Measurements from ENCODE around the gene ZSCAN10. TPM values are rescaled to one million over a fixed set of nuclear protein-coding genes. Genes with fewer than 3 reads are reported as not detected.
"Not testable (repeated sequence)": the region's sequence is repeated elsewhere in the genome, so short reads cannot be mapped to it uniquely, and the experiment has no call there.

The ZSCAN10 gene
- total and polyA plus RNA-seq, 7 donors = not detected

DNA sequence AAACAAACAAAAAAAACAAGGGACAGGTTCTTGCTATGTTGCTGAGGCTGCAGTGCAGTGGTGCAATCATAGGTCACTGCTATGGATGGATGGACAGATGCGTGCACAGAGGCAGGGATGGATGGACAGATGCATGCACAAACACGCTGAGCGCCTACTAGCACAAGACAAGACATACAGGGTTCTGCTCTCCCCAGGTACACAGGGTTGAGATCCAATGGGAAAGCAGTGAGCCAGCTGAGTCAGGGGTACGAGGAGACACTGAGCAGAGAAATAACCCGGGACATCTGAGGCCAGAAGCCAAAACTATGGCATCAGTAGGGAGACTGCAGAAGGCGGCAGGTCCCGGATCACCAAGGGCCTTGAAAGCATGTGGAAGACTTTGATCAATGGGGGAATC is 27.4 kb downstream of the ZSCAN10 start:
- WGBS, 2 donors = 86 to 88% methylated on average over 7 of the region's 7 CpGs
- TF ChIP-seq, protein P1, sequence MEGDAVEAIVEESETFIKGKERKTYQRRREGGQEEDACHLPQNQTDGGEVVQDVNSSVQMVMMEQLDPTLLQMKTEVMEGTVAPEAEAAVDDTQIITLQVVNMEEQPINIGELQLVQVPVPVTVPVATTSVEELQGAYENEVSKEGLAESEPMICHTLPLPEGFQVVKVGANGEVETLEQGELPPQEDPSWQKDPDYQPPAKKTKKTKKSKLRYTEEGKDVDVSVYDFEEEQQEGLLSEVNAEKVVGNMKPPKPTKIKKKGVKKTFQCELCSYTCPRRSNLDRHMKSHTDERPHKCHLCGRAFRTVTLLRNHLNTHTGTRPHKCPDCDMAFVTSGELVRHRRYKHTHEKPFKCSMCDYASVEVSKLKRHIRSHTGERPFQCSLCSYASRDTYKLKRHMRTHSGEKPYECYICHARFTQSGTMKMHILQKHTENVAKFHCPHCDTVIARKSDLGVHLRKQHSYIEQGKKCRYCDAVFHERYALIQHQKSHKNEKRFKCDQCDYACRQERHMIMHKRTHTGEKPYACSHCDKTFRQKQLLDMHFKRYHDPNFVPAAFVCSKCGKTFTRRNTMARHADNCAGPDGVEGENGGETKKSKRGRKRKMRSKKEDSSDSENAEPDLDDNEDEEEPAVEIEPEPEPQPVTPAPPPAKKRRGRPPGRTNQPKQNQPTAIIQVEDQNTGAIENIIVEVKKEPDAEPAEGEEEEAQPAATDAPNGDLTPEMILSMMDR (IDR thresholded peaks at IDR 0.05) = no peak
- TF ChIP-seq POLR2AphosphoS5 (IDR thresholded peaks at IDR 0.05) (no peak), EP300 (IDR thresholded peaks at IDR 0.05) (no peak), POLR2A (IDR thresholded peaks at IDR 0.05) (no peak)
- intact Hi-C loops (cut with DNase I) = no loop called here

DNA sequence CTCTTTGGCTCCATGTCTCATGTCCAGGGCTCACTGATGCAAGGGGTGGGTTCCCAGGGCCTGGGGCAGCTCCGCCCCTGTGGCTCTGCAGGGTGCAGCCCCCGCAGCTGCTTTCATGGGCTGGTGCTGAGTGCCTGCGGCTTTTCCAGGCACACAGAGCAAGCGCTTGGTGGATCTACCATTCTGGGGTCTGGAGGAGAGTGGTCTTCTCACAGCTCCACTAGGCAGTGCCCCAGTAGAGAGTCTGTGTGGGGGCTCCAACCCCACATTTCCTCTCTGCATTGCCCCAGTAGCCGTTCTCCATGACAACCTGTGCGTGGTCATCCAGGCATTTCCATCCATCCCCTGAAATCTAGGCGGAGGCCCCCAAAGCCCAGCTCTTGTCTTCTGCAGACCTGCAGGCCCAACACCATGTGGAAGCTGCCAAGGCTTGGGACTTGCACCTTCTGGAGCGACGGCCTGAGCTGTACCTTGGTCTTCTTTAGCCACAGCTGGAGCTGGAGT is 28.4 kb downstream of the ZSCAN10 start:
- DNase-seq = no peak
- WGBS, 2 donors = 90 to 92% methylated on average over 9 of the region's 9 CpGs
- H3K4me1 ChIP-seq = peaks cover 0 to 8% (median 5%) of the 10 kb centered on the region in 4 donors
- H3K9me3 ChIP-seq = no peaks in the 10 kb centered on the region
- intact Hi-C loops (cut with DNase I) = no loop called here
- no peaks in the 10 kb centered on the region for H3K27me3 ChIP-seq
- no peak overlapping the region for H3K27ac ChIP-seq
- H3K36me3 ChIP-seq = no peaks in the 10 kb centered on the region
- TF ChIP-seq EP300 (IDR thresholded peaks at IDR 0.05) = no peak
- TF ChIP-seq, protein P1 (IDR thresholded peaks at IDR 0.05) = no peak
- no peak for TF ChIP-seq POLR2A (IDR thresholded peaks at IDR 0.05)
- TF ChIP-seq POLR2AphosphoS5 (IDR thresholded peaks at IDR 0.05) = no peak
- no peak overlapping the region for H3K4me3 ChIP-seq

More for the DNA sequence above, 27.4 kb downstream of the ZSCAN10 start:
- Histone ChIP-seq H3K36me3 (no peaks in the 10 kb centered on the region), H3K4me1 (no peaks in the 10 kb centered on the region), H3K27ac (no peak overlapping the region), H3K27me3 (no peaks in the 10 kb centered on the region), H3K4me3 (no peak overlapping the region), H3K9me3 (no peaks in the 10 kb centered on the region)
- DNase-seq = no peak

DNA sequence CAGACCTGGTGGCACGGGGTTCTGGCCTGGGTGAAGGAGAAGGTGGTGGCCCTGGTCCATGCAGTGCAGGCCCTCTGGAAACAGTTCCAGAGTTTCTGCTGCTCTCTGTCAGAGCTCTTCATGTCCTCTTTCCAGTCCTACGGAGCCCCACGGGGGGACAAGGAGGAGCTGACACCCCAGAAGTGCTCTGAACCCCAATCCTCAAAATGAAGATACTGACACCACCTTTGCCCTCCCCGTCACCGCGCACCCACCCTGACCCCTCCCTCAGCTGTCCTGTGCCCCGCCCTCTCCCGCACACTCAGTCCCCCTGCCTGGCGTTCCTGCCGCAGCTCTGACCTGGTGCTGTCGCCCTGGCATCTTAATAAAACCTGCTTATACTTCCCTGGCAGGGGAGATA is 29.9 kb downstream of the ZSCAN10 start:
- DNase-seq; H3K9me3 ChIP-seq; H3K4me3 ChIP-seq; intact Hi-C loops (cut with DNase I); H3K36me3 ChIP-seq; H3K27ac ChIP-seq; H3K27me3 ChIP-seq: not testable (repeated sequence)
- H3K4me1 ChIP-seq = peaks cover 0 to 19% (median 16%) of the 10 kb centered on the region in 4 donors
- 85 to 91% methylated on average over 10 of the region's 11 CpGs for WGBS, 2 donors

DNA sequence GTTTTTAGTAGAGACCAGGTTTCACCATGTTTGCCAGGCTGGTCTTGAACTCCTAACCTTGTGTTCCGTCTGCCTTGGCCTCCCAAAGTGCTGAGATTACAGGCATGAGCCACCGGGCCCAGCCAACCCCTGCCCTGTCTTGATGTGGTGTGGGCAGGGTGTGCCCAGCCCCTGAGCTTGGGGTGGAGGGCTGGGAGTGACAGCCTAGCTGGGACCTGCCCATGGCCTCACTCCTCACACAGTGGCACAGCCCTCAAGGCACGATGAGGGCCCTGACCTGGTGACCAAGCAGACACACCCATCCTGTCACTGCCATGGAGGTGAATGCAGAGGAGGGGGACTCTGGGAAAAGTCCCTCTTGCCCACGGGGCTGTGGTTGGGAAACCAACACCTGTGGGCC is 30.6 kb downstream of the ZSCAN10 start:
- Histone ChIP-seq H3K4me1 (peaks cover 0 to 19% (median 16%) of the 10 kb centered on the region in 4 donors), H3K36me3 (no peaks in the 10 kb centered on the region), H3K27me3 (no peaks in the 10 kb centered on the region), H3K9me3 (no peaks in the 10 kb centered on the region), H3K27ac (no peak overlapping the region), H3K4me3 (no peak overlapping the region)
- DNase-seq = no peak
- TF ChIP-seq POLR2AphosphoS5 (IDR thresholded peaks at IDR 0.05) = no peak
- TF ChIP-seq, protein P1 (IDR thresholded peaks at IDR 0.05) = no peak
- no peak for TF ChIP-seq POLR2A (IDR thresholded peaks at IDR 0.05)
- TF ChIP-seq EP300 (IDR thresholded peaks at IDR 0.05) = no peak
- intact Hi-C loops (cut with DNase I) = no loop called here
- WGBS, 2 donors = 51 to 60% methylated on average over 4 of the region's 4 CpGs

DNA sequence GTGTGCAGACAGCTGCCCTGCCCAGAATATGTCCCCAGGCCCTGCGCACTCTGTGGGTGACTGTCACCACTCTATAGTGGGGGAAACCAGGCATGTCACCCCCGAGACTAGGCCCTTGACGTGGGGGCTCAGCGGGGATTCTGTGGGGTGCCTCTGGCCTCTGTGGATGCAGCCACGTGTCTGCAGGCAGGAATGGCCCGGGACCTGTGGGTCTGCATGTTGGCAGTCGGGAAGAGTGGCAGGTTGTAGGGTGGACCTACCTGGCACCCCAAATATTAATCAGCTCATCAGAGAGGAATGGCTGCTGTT is 32.7 kb downstream of the ZSCAN10 start:
- intact Hi-C loops (cut with DNase I) = no loop called here
- peaks cover 0 to 19% (median 16%) of the 10 kb centered on the region in 4 donors for H3K4me1 ChIP-seq
- WGBS, 2 donors = 79 to 81% methylated on average over 7 of the region's 7 CpGs
- no peak for DNase-seq
- no peaks in the 10 kb centered on the region for H3K36me3 ChIP-seq
- H3K27ac ChIP-seq = peak overlapping the region in 2 of 4 donors; percentile 61 to 67
- H3K27me3 ChIP-seq = no peaks in the 10 kb centered on the region
- peak overlapping the region in 3 of 4 donors; percentile 11 to 35 (median 30) for H3K4me3 ChIP-seq
- TF ChIP-seq POLR2A (IDR thresholded peaks at IDR 0.05) (no peak), EP300 (IDR thresholded peaks at IDR 0.05) (no peak), POLR2AphosphoS5 (IDR thresholded peaks at IDR 0.05) (no peak)
- TF ChIP-seq, protein P1 (IDR thresholded peaks at IDR 0.05) = no peak
- H3K9me3 ChIP-seq = no peaks in the 10 kb centered on the region

Data from sigmoid colon (tissue), 7 donors.